HFF-Myc (cell line): ENCODE measurements around the gene AP1S2.

Source experiments
- DNase-seq: peaks from one replicate; pipeline ENCODE4 v3.0.0-alpha.2; 2011; ENCODE audit warnings: low read depth; ENCODE audit errors: extremely low read depth
- H3K4me3 ChIP-seq: replicated peaks from 2 replicates; pipeline ENCODE4 v1.5.1; 2011; ENCODE audit warnings: low read depth, mild to moderate bottlenecking, control low read depth, low read length
- CTCF ChIP-seq: IDR thresholded peaks from 2 replicates; pipeline ENCODE4 v1.5.1; 2012; ENCODE audit warnings: mild to moderate bottlenecking, low read depth, low read length, control low read depth; ENCODE audit errors: missing control alignments

AP1S2 gene

GRCh38 chrX:15854712-15855567, at the start of gene AP1S2:
AP1S2 (minus strand) TSS chrX:15854813; CDS start chrX:15852524, 2,289 bp downstream.
- peak within 1 kb of the TSS; percentile 62 for H3K4me3 ChIP-seq
- peak; percentile 55 for DNase-seq
- no peak for TF ChIP-seq CTCF

- TF ChIP-seq CTCF: no peak
- no peak for DNase-seq
- H3K4me3 ChIP-seq: no peak overlapping the region
Measured at GRCh38 chrX:15903186-15903681, 48.6 kb upstream of the AP1S2 start.

GRCh38 chrX:15895334-15895733, 40.7 kb upstream of the AP1S2 start:
- no peak overlapping the region for H3K4me3 ChIP-seq
- no peak for DNase-seq
- no peak for TF ChIP-seq CTCF

GRCh38 chrX:15894724-15895123, 40.1 kb upstream of the AP1S2 start:
- DNase-seq: no peak
- no peak for TF ChIP-seq CTCF
- H3K4me3 ChIP-seq: no peak overlapping the region

GRCh38 chrX:15890463-15890862, 35.9 kb upstream of the AP1S2 start:
- TF ChIP-seq CTCF: no peak
- H3K4me3 ChIP-seq: no peak overlapping the region
- DNase-seq: no peak

GRCh38 chrX:15888062-15888461, 33.4 kb upstream of the AP1S2 start:
- H3K4me3 ChIP-seq: no peak overlapping the region
- no peak for DNase-seq
- no peak for TF ChIP-seq CTCF

- no peak for TF ChIP-seq CTCF
- no peak for DNase-seq
- no peak overlapping the region for H3K4me3 ChIP-seq
Measured at GRCh38 chrX:15883540-15883863, 28.9 kb upstream of the AP1S2 start.
